T-helper 1 cell treated with Interleukin-12 subunit alpha and Interleukin-12 subunit beta and Interleukin-4 antibody, amounts not matched to agents 30 μg/mL and 1 μg/mL, for 36 hours (primary cell): ENCODE data around the gene ITGA8.

ENCODE experiments used
- H3K27ac Mint-ChIP-seq: one replicate; pipeline ENCODE4 v1.8.0; 2021; ENCODE audit warnings: mild to moderate bottlenecking, mixed read lengths
- H3K27me3 Mint-ChIP-seq: one replicate; pipeline ENCODE4 v1.8.0; 2021; ENCODE audit warnings: low read depth, mixed read lengths
- H3K36me3 Mint-ChIP-seq: one replicate; pipeline ENCODE4 v1.8.0; 2021; ENCODE audit warnings: low read depth, mixed read lengths
- H3K4me1 Mint-ChIP-seq: one replicate; pipeline ENCODE4 v1.8.0; 2021; ENCODE audit warnings: low read depth, mixed read lengths
- H3K4me3 Mint-ChIP-seq: one replicate; pipeline ENCODE4 v1.8.0; 2021; ENCODE audit warnings: mild to moderate bottlenecking, moderate library complexity, mixed read lengths
- H3K9me3 Mint-ChIP-seq: one replicate; pipeline ENCODE4 v1.8.0; 2021; ENCODE audit warnings: mixed read lengths

ITGA8 gene

GRCh38 chr10:15742836-15743235, 23.1 kb upstream of the ITGA8 start:
- no peak overlapping the region for H3K27ac Mint-ChIP-seq
- no peaks in the 10 kb centered on the region for H3K4me1 Mint-ChIP-seq
- H3K4me3 Mint-ChIP-seq = no peak overlapping the region
- no peaks in the 10 kb centered on the region for H3K27me3 Mint-ChIP-seq
- no peaks in the 10 kb centered on the region for H3K9me3 Mint-ChIP-seq
- H3K36me3 Mint-ChIP-seq = no peaks in the 10 kb centered on the region

- no peaks in the 10 kb centered on the region for H3K36me3 Mint-ChIP-seq
- no peak overlapping the region for H3K27ac Mint-ChIP-seq
- no peak overlapping the region for H3K4me3 Mint-ChIP-seq
- H3K9me3 Mint-ChIP-seq = no peaks in the 10 kb centered on the region
- no peaks in the 10 kb centered on the region for H3K27me3 Mint-ChIP-seq
- no peaks in the 10 kb centered on the region for H3K4me1 Mint-ChIP-seq
Observed at GRCh38 chr10:15742102-15742501, 22.4 kb upstream of the ITGA8 start.

DNA sequence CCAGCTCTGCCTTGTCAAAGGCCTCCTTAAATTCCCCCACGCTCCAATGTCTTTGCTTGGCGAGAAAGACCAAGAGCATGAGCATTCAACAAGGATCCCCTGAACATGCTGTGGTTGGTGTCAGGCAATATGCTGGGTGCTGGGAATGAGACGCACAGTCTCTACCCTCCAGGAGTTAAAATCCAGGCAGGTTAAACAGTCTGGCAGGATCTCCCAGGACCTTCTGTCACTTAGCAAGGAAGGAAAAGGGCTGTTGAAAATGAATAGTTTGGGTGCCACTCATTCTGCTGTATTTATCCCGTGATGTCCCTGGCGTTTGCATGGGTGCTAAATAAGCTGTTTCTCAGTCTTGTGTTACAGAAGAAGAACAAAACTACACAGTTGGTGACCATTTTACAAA, 21.9 kb upstream of the ITGA8 start:
- no peaks in the 10 kb centered on the region for H3K9me3 Mint-ChIP-seq
- H3K27ac Mint-ChIP-seq = no peak overlapping the region
- H3K27me3 Mint-ChIP-seq = no peaks in the 10 kb centered on the region
- no peaks in the 10 kb centered on the region for H3K36me3 Mint-ChIP-seq
- no peak overlapping the region for H3K4me3 Mint-ChIP-seq
- no peaks in the 10 kb centered on the region for H3K4me1 Mint-ChIP-seq

GRCh38 chr10:15740261-15740660, 20.5 kb upstream of the ITGA8 start:
- no peaks in the 10 kb centered on the region for H3K4me1 Mint-ChIP-seq

GRCh38 chr10:15739254-15739970, 19.7 kb upstream of the ITGA8 start:
- Mint-ChIP-seq H3K36me3 (no peaks in the 10 kb centered on the region), H3K27me3 (no peaks in the 10 kb centered on the region), H3K4me3 (no peak overlapping the region), H3K9me3 (no peaks in the 10 kb centered on the region), H3K27ac (no peak overlapping the region), H3K4me1 (no peaks in the 10 kb centered on the region)

More at GRCh38 chr10:15740261-15740660, 20.5 kb upstream of the ITGA8 start:
- Mint-ChIP-seq H3K9me3 (no peaks in the 10 kb centered on the region), H3K36me3 (no peaks in the 10 kb centered on the region), H3K4me3 (no peak overlapping the region), H3K27ac (no peak overlapping the region), H3K27me3 (no peaks in the 10 kb centered on the region)

- Mint-ChIP-seq H3K4me3 (no peak overlapping the region), H3K36me3 (no peaks in the 10 kb centered on the region), H3K9me3 (no peaks in the 10 kb centered on the region), H3K27me3 (no peaks in the 10 kb centered on the region), H3K4me1 (no peaks in the 10 kb centered on the region), H3K27ac (no peak overlapping the region)
Observed at GRCh38 chr10:15738270-15738925, 18.7 kb upstream of the ITGA8 start.

DNA sequence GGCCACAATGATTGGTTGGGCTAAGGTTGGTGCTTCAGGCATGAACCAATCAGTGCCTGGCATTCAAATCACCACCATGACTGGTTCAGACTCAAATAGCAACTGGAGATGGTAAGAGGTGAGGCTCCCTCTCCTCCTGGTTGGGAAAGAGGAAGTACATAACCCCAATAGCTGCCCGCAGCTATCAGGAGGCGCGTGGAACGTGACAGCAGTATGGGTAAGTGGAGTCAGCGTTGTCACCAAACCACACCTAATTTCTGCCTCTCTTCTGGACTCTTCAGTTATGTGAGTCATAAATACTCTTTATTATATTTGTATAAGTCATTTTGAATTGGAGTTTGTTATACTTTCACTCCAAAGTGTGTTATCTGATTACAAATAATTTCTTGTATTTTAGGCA, 17.9 kb upstream of the ITGA8 start:
- H3K27me3 Mint-ChIP-seq = no peaks in the 10 kb centered on the region
- H3K4me1 Mint-ChIP-seq = no peaks in the 10 kb centered on the region
- H3K36me3 Mint-ChIP-seq = no peaks in the 10 kb centered on the region
- H3K9me3 Mint-ChIP-seq = no peaks in the 10 kb centered on the region
- H3K4me3 Mint-ChIP-seq = no peak overlapping the region
- H3K27ac Mint-ChIP-seq = no peak overlapping the region

DNA sequence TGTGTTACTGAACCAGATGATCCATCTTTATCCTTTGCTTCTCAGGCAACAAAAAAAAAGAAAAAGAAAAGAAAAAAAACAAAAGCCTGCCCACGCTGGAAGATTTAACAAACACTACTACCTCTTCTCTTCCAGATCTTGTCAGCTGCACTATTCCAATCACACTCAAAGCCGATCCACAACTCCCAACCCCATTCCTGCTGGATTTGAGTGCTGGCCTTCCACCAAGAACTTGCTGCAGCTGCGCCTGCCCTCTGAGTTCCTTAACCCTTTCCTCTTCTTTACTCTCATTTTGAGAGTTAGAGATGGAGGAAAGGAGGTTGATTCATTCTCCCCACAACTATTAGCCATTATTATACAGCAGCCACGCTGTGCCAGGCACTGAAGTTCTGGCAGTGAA, 16.0 kb upstream of the ITGA8 start:
- H3K36me3 Mint-ChIP-seq = no peaks in the 10 kb centered on the region
- no peaks in the 10 kb centered on the region for H3K4me1 Mint-ChIP-seq
- H3K27me3 Mint-ChIP-seq = peaks cover 13% of the 10 kb centered on the region
- no peak overlapping the region for H3K27ac Mint-ChIP-seq
- no peaks in the 10 kb centered on the region for H3K9me3 Mint-ChIP-seq
- H3K4me3 Mint-ChIP-seq = no peak overlapping the region

DNA sequence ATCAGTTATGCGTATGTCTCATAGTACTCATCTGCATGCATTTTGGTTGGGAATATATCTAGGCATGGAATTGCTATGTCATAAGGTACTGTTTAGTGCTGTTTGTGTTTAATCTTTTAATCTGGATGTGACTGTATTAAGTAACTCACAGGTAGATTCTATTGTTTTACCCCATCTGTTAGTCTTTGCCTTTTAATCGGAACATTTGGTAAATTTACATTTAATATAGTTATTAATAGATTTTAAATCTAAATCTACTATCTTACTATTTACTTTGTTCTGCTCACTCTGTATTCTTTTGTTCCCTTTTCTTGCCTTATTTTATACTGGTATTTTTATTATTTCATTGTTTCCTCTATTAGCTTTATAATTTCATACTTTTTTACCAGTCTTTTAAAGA, 10.6 kb upstream of the ITGA8 start:
- no peak overlapping the region for H3K27ac Mint-ChIP-seq
- H3K4me1 Mint-ChIP-seq = no peaks in the 10 kb centered on the region
- no peaks in the 10 kb centered on the region for H3K9me3 Mint-ChIP-seq
- H3K4me3 Mint-ChIP-seq = no peak overlapping the region
- no peaks in the 10 kb centered on the region for H3K36me3 Mint-ChIP-seq
- H3K27me3 Mint-ChIP-seq = peaks cover 18% of the 10 kb centered on the region

GRCh38 chr10:15729890-15730289, 10.2 kb upstream of the ITGA8 start:
- H3K4me1 Mint-ChIP-seq = no peaks in the 10 kb centered on the region

GRCh38 chr10:15726042-15726441, 6.3 kb upstream of the ITGA8 start:
- H3K27me3 Mint-ChIP-seq = peaks cover 13% of the 10 kb centered on the region
- H3K27ac Mint-ChIP-seq = no peak overlapping the region
- H3K36me3 Mint-ChIP-seq = no peaks in the 10 kb centered on the region
- no peaks in the 10 kb centered on the region for H3K4me1 Mint-ChIP-seq
- no peak overlapping the region for H3K4me3 Mint-ChIP-seq
- H3K9me3 Mint-ChIP-seq = no peaks in the 10 kb centered on the region

More at GRCh38 chr10:15729890-15730289, 10.2 kb upstream of the ITGA8 start:
- H3K4me3 Mint-ChIP-seq = no peak overlapping the region
- H3K9me3 Mint-ChIP-seq = no peaks in the 10 kb centered on the region
- H3K27ac Mint-ChIP-seq = no peak overlapping the region
- H3K36me3 Mint-ChIP-seq = no peaks in the 10 kb centered on the region
- peaks cover 18% of the 10 kb centered on the region for H3K27me3 Mint-ChIP-seq

DNA sequence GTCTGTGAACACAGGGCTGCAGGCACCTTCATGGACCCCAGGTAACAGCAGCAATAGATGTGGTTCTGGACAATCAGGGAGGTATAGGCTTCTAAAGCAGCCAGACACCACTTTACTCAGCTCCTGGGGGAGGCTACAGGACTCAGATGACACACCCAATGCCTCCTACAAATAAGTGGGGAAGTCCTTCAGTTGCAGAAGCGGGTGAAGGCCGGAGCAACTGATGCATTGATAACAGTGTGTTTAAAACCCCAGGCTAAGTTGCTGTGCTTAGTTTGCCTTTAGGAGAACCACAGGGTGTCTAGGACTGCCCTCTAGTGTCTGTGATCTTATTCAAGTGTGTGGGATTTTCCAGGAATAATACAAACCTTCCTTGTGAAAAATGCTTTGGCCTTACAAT, 5.9 kb upstream of the ITGA8 start:
- Mint-ChIP-seq H3K27ac (no peak overlapping the region), H3K4me1 (no peaks in the 10 kb centered on the region), H3K9me3 (no peaks in the 10 kb centered on the region), H3K4me3 (no peak overlapping the region), H3K36me3 (no peaks in the 10 kb centered on the region), H3K27me3 (peaks cover 14% of the 10 kb centered on the region)

- H3K36me3 Mint-ChIP-seq = no peaks in the 10 kb centered on the region
- no peak overlapping the region for H3K27ac Mint-ChIP-seq
- no peaks in the 10 kb centered on the region for H3K4me1 Mint-ChIP-seq
- no peaks in the 10 kb centered on the region for H3K9me3 Mint-ChIP-seq
- no peak overlapping the region for H3K4me3 Mint-ChIP-seq
- peaks cover 21% of the 10 kb centered on the region for H3K27me3 Mint-ChIP-seq
Observed at GRCh38 chr10:15724683-15725082, 5.0 kb upstream of the ITGA8 start.

GRCh38 chr10:15723803-15724202, 4.1 kb upstream of the ITGA8 start:
- no peaks in the 10 kb centered on the region for H3K4me1 Mint-ChIP-seq
- H3K4me3 Mint-ChIP-seq = no peak overlapping the region
- no peak overlapping the region for H3K27ac Mint-ChIP-seq
- peaks cover 27% of the 10 kb centered on the region for H3K27me3 Mint-ChIP-seq
- no peaks in the 10 kb centered on the region for H3K36me3 Mint-ChIP-seq
- no peaks in the 10 kb centered on the region for H3K9me3 Mint-ChIP-seq

DNA sequence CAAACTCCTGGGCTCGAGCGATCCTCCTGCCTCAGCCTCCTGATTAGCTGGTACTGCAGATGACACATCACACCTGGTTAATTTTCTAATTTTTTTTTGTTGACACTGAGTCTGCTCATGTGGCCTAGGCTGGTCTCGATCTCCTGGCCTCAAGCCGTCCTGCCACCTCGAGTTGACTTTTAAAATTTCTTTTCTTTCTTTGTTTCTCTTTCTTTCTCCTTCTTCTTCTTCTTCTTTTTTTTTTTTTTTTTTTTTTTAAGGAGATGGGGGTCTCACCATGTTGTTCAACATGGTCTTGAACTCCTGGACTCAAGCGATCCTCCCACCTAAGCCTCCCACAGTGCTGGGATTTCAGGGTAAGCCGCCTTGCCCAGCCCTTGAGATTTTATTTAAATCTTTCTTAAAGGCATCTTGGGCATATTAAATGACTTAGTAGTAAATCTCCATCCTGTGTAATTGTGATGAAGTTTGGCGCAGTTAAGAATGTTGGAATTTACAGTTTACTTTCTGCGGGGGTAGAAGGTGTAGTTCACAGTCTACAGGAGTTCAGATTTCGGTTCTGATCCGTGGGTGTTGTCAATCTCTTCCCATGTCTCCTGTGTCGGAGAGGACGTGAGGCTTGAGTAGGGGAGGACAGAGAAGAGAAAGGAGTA, 1.0 kb upstream of the ITGA8 start:
- H3K27me3 Mint-ChIP-seq = peaks cover 42% of the 10 kb centered on the region

More for the DNA sequence above, 1.0 kb upstream of the ITGA8 start:
- H3K36me3 Mint-ChIP-seq = no peaks in the 10 kb centered on the region
- no peak overlapping the region for H3K4me3 Mint-ChIP-seq
- H3K4me1 Mint-ChIP-seq = no peaks in the 10 kb centered on the region
- no peaks in the 10 kb centered on the region for H3K9me3 Mint-ChIP-seq
- H3K27ac Mint-ChIP-seq = no peak overlapping the region
